HG03575 (cell line): ENCODE data around the gene ADAM22.

Source experiments
- ATAC-seq: cut with Tn5 transposase; IDR thresholded peaks from one replicate; pipeline ENCODE4 v1.9.1; 2021; ENCODE audit not compliant: unreplicated experiment, insufficient number of reproducible peaks, low FRiP score; ENCODE audit errors: extremely low read depth

The ADAM22 gene

GRCh38 chr7:88091988-88092675 lies 158.1 kb downstream of the ADAM22 start:
- no peak for ATAC-seq

GRCh38 chr7:88092676-88092999 lies 158.6 kb downstream of the ADAM22 start:
- ATAC-seq: no peak

- ATAC-seq: no peak
Measured at GRCh38 chr7:88101769-88102168, 167.7 kb downstream of the ADAM22 start.

- ATAC-seq: no peak
Measured at GRCh38 chr7:88102675-88103074, 168.6 kb downstream of the ADAM22 start.

- ATAC-seq: no peak
Measured at GRCh38 chr7:88104732-88105131, 170.7 kb downstream of the ADAM22 start.

DNA sequence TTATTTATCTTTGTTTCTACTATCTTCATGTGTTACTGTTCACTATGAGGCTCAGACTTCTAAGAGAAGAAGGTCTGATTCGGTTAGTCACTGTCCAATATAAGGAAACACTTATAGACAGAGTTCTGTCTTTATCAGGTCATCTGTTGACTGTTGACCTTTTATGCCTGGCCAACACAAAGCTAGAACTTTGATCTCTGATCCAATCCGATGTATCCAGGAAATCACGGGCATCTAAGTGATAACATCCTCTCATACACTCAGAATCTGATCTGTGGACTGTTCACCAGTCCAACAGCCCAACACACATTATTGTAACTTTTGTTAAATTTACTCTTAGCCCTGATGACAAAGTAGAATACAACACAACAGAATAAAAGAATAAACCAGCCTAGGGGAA lies 171.2 kb downstream of the ADAM22 start:
- no peak for ATAC-seq

- no peak for ATAC-seq
Measured at GRCh38 chr7:88106434-88106833, 172.4 kb downstream of the ADAM22 start.

GRCh38 chr7:88109612-88110011 lies 175.6 kb downstream of the ADAM22 start:
- no peak for ATAC-seq

DNA sequence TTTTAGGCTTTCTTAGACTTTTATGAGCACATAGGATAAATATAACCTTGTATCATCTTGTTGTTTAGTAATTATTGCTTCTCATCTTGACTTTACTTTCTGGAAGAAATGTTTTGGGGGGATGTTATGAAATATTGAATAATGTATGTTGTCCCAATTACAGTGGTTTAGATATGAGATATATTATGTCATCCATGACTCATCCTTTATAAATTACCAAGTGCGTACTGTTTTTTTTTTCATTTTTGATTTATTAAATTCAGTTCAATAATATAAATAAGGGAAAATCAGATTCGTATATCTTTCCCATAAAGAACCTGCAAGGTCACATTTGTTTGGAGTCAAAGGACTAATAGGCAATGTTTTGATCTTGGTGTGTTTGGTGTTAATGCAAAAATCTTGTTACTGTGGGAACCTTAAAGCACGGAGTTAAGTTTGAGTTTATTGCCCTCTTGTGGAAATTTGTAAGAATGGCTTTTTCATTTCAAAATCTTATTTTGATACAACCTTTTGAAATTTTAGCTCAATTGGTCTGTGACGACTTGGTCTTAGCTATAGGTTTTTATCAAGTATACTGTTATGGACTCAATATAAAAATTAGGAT lies 177.2 kb downstream of the ADAM22 start:
- ATAC-seq: peak; percentile 35

- no peak for ATAC-seq
Measured at GRCh38 chr7:88111954-88112471, 178.0 kb downstream of the ADAM22 start.

DNA sequence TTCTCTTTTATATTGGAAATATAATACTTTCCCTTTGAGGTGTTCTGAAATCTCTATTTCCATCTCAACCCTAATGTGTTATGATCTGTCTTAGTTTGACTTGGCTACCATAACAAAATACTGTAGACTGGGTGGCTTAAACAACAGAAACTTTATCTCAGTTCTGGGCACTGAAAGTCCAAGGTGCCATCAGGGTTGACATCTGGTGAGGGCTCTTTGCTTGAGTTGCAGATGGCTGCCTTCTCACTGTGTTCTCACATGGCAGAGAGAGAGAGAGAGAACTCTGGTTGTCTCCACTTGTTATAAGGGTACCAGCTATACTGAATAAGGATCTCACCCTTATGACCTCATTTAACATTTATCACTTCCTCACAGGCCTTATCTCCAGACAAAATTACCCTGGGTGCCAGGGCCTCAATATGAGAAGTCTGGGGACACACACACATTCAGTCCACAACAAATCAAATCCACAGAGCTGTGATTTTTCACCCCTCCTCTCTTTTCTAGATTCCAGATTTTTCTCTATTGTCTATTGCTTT lies 181.3 kb downstream of the ADAM22 start:
- ATAC-seq: no peak

GRCh38 chr7:88115816-88116215 lies 181.8 kb downstream of the ADAM22 start:
- ATAC-seq: no peak

DNA sequence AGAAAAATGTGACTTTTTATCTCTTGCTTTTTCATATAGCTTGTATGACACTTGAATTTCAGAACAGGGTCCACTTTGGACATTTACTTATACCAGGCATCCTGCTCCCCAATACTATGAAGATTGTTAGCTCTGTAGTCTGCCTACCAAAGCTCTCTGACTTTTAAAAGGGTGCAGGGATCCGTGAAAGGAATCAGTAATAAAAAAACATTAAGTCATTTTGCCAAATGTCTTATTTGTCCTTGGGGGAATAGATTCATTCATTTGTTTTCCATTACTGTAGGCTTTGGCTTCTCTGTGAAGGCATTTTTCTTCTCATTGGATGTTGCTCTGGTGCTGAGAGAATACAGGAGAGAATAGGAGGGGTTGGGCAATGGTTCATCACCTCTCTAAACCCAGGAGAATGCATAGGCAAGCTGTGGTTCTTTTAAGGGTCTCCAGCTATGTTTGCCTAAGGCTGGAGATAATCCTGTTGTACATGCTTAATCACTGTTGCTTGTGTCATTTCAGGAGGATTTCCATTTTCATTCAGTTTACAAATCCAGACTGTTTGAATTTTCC lies 182.3 kb downstream of the ADAM22 start:
- no peak for ATAC-seq

GRCh38 chr7:88117325-88117724 lies 183.3 kb downstream of the ADAM22 start:
- no peak for ATAC-seq

GRCh38 chr7:88121335-88121734 lies 187.3 kb downstream of the ADAM22 start:
- no peak for ATAC-seq

- ATAC-seq: no peak
Measured at GRCh38 chr7:88127637-88128290, 193.7 kb downstream of the ADAM22 start.

DNA sequence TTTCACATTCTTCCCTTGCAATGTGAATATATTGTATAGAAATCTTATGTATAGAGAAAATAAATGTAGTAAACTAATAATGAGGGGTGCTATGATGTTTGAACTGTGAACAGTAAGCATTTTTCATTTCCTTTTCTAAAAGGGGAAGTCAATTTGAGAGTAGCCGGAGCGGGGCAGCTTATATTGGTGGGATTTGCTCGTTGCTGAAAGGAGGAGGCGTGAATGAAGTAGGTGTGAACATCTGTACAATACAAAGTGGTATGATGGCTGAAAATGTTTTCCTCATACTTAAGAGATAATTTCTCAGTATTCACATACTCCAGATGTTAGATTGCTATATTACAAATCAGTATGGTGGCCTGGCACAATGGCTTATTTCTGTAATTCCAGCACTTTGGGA lies 198.7 kb downstream of the ADAM22 start:
- peak; percentile 86 for ATAC-seq

GRCh38 chr7:88140947-88141346 lies 206.9 kb downstream of the ADAM22 start:
- ATAC-seq: no peak

- no peak for ATAC-seq
Measured at GRCh38 chr7:88141479-88141878, 207.4 kb downstream of the ADAM22 start.

GRCh38 chr7:88141953-88142352 lies 207.9 kb downstream of the ADAM22 start:
- no peak for ATAC-seq
